SU-DHL-6 (cell line): Measurements from ENCODE around the gene TLE6.

ENCODE experiments used
- EZH2phosphoT487 ChIP-seq: fragments of 200-600 bp; sonication (generic), shearing (Covaris generic); conservative IDR thresholded peaks from 2 replicates; pipeline ENCODE4 v1.6.1; 2018; ENCODE audit warnings: mild to moderate bottlenecking, antibody characterized with exemption, low read length, moderate library complexity, mixed read lengths
- TF ChIP-seq, protein P1 (sequence below): fragments of 200-600 bp; sonication (generic); IDR thresholded peaks from one replicate; pipeline ENCODE4 v1.5.1; 2017; ENCODE audit warnings: antibody characterized with exemption, mild to moderate bottlenecking, low read length, moderate library complexity; ENCODE audit not compliant: insufficient read depth, poor library complexity, severe bottlenecking

DNA sequence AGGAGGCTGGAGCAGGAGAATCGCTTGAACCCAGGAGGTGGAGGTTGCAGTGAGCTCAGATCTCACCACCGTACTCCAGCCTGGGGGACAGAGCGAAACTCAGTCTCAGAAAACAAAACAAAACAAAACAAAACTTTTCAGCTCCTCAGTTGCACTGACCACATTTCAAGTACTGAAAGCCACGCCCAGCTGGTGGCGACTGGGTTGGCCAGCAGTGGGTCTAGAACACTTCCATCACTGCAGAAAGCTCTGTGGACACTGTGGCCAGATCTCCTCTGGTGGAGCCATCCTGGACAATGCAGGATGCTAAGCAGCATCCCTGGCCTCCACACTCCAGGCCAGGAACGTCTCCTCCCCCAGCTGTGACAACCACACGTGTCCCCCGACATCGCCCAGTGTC, 30.6 kb downstream of the TLE6 start:
- TF ChIP-seq, protein P1, sequence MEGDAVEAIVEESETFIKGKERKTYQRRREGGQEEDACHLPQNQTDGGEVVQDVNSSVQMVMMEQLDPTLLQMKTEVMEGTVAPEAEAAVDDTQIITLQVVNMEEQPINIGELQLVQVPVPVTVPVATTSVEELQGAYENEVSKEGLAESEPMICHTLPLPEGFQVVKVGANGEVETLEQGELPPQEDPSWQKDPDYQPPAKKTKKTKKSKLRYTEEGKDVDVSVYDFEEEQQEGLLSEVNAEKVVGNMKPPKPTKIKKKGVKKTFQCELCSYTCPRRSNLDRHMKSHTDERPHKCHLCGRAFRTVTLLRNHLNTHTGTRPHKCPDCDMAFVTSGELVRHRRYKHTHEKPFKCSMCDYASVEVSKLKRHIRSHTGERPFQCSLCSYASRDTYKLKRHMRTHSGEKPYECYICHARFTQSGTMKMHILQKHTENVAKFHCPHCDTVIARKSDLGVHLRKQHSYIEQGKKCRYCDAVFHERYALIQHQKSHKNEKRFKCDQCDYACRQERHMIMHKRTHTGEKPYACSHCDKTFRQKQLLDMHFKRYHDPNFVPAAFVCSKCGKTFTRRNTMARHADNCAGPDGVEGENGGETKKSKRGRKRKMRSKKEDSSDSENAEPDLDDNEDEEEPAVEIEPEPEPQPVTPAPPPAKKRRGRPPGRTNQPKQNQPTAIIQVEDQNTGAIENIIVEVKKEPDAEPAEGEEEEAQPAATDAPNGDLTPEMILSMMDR, result no peak
- no peak for TF ChIP-seq EZH2phosphoT487
